ENCODE data around the gene SLC29A3. TPM values are rescaled to one million over a fixed set of nuclear protein-coding genes. Genes with fewer than 3 reads are reported as not detected.

Gene SLC29A3
- total and polyA plus RNA-seq, 7 donors: 0.64 to 2.2 (median 0.81) TPM

GRCh38 chr10:71388583-71389310, 69.7 kb downstream of the SLC29A3 start:
- H3K27me3 ChIP-seq (ENCODE audit: insufficient read depth in 3 of 3, low read length in 2 of 3): peaks cover 0 to 8% (median 0%) of the 10 kb centered on the region in 3 donors

DNA sequence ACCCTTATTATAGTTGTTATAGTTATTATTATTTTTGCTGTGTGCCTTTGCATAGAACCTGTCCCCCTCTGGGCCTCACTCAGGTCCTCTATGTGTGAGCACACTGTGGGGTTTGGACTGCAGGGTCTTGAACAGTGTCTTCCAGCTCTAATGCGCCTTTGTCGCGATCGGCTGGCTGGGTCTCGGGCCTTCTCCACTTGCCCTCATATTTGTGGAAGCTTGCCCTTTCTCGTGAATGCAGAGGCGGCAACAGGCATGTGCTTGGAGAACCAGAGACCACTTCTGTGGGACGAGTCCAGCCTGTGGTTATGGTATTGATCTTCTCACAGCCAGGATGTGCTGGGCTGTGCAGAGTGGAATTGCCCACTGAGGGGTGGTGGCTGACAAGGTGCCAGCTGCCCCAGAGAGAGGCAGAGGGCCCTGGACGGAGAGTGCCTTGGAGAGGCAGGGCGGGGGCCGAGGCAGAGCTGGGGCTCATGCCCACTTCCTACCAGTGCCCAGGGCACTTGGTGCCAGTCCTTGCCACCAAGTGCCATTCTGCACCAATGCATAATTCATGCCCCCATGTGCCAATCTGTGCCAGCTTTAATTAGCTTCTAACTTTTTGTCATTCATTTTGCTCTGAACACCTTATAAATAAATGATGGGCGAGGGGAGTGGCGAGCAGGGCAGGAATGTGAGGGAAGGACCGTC, 70.9 kb downstream of the SLC29A3 start:
- intact Hi-C loops (cut with DNase I): loop anchor here (5.0 to 10.0 kb wide), 4 partner anchors 182 to 417 kb away; no protein-coding TSS in a partner anchor
- Histone ChIP-seq H3K27ac (no peak overlapping the region), H3K9me3 (no peaks in the 10 kb centered on the region), H3K4me3 (no peak overlapping the region), H3K36me3 (ENCODE audit: insufficient read depth in 1 of 2, low read depth in 1 of 2) (no peaks in the 10 kb centered on the region), H3K27me3 (ENCODE audit: insufficient read depth in 3 of 3, low read length in 2 of 3) (peaks cover 0 to 14% (median 0%) of the 10 kb centered on the region in 3 donors), H3K4me1 (no peaks in the 10 kb centered on the region)
- TF ChIP-seq, protein P1, sequence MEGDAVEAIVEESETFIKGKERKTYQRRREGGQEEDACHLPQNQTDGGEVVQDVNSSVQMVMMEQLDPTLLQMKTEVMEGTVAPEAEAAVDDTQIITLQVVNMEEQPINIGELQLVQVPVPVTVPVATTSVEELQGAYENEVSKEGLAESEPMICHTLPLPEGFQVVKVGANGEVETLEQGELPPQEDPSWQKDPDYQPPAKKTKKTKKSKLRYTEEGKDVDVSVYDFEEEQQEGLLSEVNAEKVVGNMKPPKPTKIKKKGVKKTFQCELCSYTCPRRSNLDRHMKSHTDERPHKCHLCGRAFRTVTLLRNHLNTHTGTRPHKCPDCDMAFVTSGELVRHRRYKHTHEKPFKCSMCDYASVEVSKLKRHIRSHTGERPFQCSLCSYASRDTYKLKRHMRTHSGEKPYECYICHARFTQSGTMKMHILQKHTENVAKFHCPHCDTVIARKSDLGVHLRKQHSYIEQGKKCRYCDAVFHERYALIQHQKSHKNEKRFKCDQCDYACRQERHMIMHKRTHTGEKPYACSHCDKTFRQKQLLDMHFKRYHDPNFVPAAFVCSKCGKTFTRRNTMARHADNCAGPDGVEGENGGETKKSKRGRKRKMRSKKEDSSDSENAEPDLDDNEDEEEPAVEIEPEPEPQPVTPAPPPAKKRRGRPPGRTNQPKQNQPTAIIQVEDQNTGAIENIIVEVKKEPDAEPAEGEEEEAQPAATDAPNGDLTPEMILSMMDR (IDR thresholded peaks at IDR 0.05): no peak
- 79 to 88% (median 80%) methylated on average over 14 of the region's 14 CpGs for WGBS, 3 donors
- DNase-seq (no peak), ATAC-seq (no peak)

More at GRCh38 chr10:71388583-71389310, 69.7 kb downstream of the SLC29A3 start:
- no peaks in the 10 kb centered on the region for H3K4me1 ChIP-seq
- H3K27ac ChIP-seq: no peak overlapping the region
- no peak for ATAC-seq
- H3K4me3 ChIP-seq: no peak overlapping the region
- H3K9me3 ChIP-seq: no peaks in the 10 kb centered on the region
- intact Hi-C loops (cut with DNase I): loop anchor here (5.0 to 10.0 kb wide), 2 partner anchors 216 to 419 kb away; no protein-coding TSS in a partner anchor
- TF ChIP-seq, protein P1 (IDR thresholded peaks at IDR 0.05): no peak
- 77 to 84% (median 82%) methylated on average over 8 of the region's 8 CpGs for WGBS, 3 donors
- no peaks in the 10 kb centered on the region for H3K36me3 ChIP-seq (ENCODE audit: insufficient read depth in 1 of 2, low read depth in 1 of 2)
- no peak for DNase-seq

DNA sequence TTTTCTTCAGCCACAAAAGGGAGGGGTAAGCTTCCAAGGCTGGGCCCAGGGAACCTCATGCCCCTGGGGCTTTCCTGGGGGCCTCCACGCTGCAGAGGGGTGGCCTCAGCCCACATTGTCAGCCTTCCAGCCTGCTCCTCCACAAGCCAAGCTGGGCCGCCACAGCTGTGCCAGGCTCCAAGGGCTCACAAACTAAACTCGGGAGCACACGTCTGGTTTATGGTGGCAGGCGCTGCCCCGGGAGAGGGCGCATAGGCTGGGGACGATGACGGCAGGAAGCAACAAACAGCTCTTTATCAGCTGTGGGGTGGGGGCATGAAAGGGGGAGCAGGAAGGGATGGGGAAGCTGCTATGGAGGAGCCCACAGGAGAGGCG, 71.4 kb downstream of the SLC29A3 start:
- no peaks in the 10 kb centered on the region for H3K9me3 ChIP-seq
- TF ChIP-seq, protein P1 (IDR thresholded peaks at IDR 0.05): no peak
- ATAC-seq (no peak), DNase-seq (no peak)
- intact Hi-C loops (cut with DNase I): loop anchor here in 1 of 2 donors (5.0 kb wide), 2 partner anchors 182 to 322 kb away; no protein-coding TSS in a partner anchor
- WGBS, 3 donors: 18 to 32% (median 31%) methylated on average over 10 of the region's 10 CpGs
- H3K4me3 ChIP-seq: no peak overlapping the region
- H3K27me3 ChIP-seq (ENCODE audit: insufficient read depth in 3 of 3, low read length in 2 of 3): peaks cover 0 to 18% (median 0%) of the 10 kb centered on the region in 3 donors
- no peaks in the 10 kb centered on the region for H3K4me1 ChIP-seq
- no peaks in the 10 kb centered on the region for H3K36me3 ChIP-seq (ENCODE audit: insufficient read depth in 1 of 2, low read depth in 1 of 2)
- no peak overlapping the region for H3K27ac ChIP-seq

- peaks cover 0 to 22% (median 0%) of the 10 kb centered on the region in 3 donors for H3K27me3 ChIP-seq (ENCODE audit: insufficient read depth in 3 of 3, low read length in 2 of 3)
- intact Hi-C loops (cut with DNase I): loop anchor here in 1 of 2 donors (5.0 kb wide), 2 partner anchors 181 to 321 kb away; no protein-coding TSS in a partner anchor
- ATAC-seq (no peak), DNase-seq (no peak)
- TF ChIP-seq, protein P1 (IDR thresholded peaks at IDR 0.05): no peak
- no peaks in the 10 kb centered on the region for H3K36me3 ChIP-seq (ENCODE audit: insufficient read depth in 1 of 2, low read depth in 1 of 2)
- 85 to 88% (median 85%) methylated on average over 3 of the region's 3 CpGs for WGBS, 3 donors
- H3K4me3 ChIP-seq: no peak overlapping the region
- H3K9me3 ChIP-seq: no peaks in the 10 kb centered on the region
- no peaks in the 10 kb centered on the region for H3K4me1 ChIP-seq
- H3K27ac ChIP-seq: no peak overlapping the region
Observed at GRCh38 chr10:71390921-71391690, 72.0 kb downstream of the SLC29A3 start.

All from psoas muscle (tissue), 8 donors.